BE2C (cell line): ENCODE data around the gene SSUH2.

Experiments used
- DNase-seq: peaks from one replicate; pipeline ENCODE4 v3.0.0-alpha.2; 2020
- H3K27me3 ChIP-seq: fragments of 250-450 bp; sonication (Bioruptor Pico); 2 replicates; pipeline ENCODE4 v1.5.1; 2020; ENCODE audit warnings: mild to moderate bottlenecking
- H3K36me3 ChIP-seq: fragments of 250-450 bp; sonication (Bioruptor Pico); 2 replicates; pipeline ENCODE4 v1.5.1; 2020; ENCODE audit warnings: mild to moderate bottlenecking
- H3K4me1 ChIP-seq: fragments of 250-450 bp; sonication (Bioruptor Pico); 2 replicates; pipeline ENCODE4 v1.5.1; 2020
- H3K4me3 ChIP-seq: 2 replicates; pipeline ENCODE4 v1.5.1; 2011; ENCODE audit warnings: low read depth, low read length
- H3K9me3 ChIP-seq: fragments of 250-450 bp; sonication (Bioruptor Pico); 2 replicates; pipeline ENCODE4 v1.5.1; 2020
- TF ChIP-seq, protein P1 (sequence below): IDR thresholded peaks from 2 replicates; pipeline ENCODE4 v1.5.1; 2012; ENCODE audit warnings: mild to moderate bottlenecking, low read depth, low read length

SSUH2 gene

DNA sequence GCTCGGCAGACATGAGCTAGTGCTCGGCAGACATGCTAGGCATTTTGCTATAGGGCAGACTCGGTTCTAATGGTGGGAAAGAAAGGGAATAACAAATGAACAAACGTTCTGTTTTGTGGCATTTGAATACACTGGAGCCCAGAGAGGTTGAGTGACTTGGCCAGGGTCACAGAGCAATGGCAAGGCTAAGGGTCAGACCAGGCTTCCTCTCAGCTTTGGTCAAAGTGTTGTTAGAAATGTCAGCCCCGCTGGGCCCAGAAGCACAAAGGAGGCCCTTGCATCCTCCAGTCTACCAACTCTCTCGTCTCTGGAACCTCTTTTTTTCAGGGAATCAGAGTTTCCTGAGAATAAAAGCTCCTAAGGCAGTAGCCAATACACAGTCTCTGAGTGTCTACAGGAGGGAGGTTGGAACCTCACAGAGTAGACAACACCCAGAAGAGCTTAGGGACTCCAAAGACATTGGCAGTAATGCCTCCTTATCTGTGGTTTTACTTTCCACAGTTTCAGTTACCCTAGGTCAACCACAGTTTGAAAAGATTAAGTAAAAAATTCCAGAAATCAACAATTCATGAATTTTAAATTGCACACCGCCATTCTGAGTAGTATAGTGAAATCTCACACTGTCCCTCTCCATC lies 47.3 kb downstream of the SSUH2 start:
- TF ChIP-seq, protein P1, sequence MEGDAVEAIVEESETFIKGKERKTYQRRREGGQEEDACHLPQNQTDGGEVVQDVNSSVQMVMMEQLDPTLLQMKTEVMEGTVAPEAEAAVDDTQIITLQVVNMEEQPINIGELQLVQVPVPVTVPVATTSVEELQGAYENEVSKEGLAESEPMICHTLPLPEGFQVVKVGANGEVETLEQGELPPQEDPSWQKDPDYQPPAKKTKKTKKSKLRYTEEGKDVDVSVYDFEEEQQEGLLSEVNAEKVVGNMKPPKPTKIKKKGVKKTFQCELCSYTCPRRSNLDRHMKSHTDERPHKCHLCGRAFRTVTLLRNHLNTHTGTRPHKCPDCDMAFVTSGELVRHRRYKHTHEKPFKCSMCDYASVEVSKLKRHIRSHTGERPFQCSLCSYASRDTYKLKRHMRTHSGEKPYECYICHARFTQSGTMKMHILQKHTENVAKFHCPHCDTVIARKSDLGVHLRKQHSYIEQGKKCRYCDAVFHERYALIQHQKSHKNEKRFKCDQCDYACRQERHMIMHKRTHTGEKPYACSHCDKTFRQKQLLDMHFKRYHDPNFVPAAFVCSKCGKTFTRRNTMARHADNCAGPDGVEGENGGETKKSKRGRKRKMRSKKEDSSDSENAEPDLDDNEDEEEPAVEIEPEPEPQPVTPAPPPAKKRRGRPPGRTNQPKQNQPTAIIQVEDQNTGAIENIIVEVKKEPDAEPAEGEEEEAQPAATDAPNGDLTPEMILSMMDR = no peak
- no peaks in the 10 kb centered on the region for H3K27me3 ChIP-seq
- no peaks in the 10 kb centered on the region for H3K4me1 ChIP-seq
- DNase-seq = no peak
- H3K36me3 ChIP-seq = no peaks in the 10 kb centered on the region
- H3K9me3 ChIP-seq = no peaks in the 10 kb centered on the region
- no peak overlapping the region for H3K4me3 ChIP-seq

DNA sequence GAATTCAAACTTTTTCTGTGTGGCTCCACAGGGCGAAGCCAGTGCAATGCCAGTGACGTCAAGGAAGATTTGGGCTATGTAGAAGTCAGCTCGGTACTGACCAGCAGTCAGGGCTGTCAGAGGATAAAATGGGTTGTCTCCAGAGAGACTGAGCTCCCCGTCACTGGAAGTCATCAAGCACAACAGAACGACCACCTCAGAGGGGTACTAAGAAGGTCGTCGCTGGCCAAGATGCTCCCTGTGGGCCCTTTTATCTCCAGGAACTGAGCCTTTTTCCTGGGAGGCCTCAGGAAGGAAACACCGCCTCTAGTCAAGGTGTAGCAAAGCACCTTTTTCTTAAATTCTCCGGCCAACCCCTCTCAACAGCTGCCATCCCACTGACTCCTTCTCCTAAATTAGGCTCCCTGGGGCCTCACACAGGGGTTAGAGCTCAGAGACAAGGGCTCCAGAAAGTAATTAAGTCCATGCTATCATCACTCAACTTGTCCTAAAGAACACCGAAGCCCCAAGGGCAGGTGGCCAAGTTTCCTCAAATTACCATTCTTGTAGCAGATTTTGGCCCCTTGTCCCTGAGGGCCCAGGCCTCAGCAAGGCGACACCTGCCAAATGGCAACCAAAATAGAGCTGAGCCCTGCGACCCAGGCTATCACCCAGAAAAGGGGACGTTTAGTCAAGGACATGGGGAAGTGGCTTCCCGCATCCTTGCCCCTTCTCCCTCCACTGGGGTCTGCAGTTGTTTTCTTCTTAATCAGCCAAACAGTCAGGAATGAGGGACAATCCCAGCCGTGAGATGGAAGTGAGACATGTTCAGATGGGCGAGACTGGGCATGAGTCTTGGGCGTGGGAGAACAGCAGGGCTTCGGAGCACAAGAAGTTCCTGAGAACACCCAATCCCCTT lies 48.0 kb downstream of the SSUH2 start:
- Histone ChIP-seq H3K9me3 (no peaks in the 10 kb centered on the region), H3K4me1 (no peaks in the 10 kb centered on the region), H3K36me3 (no peaks in the 10 kb centered on the region), H3K4me3 (no peak overlapping the region), H3K27me3 (no peaks in the 10 kb centered on the region)
- TF ChIP-seq, protein P1 = no peak
- no peak for DNase-seq

DNA sequence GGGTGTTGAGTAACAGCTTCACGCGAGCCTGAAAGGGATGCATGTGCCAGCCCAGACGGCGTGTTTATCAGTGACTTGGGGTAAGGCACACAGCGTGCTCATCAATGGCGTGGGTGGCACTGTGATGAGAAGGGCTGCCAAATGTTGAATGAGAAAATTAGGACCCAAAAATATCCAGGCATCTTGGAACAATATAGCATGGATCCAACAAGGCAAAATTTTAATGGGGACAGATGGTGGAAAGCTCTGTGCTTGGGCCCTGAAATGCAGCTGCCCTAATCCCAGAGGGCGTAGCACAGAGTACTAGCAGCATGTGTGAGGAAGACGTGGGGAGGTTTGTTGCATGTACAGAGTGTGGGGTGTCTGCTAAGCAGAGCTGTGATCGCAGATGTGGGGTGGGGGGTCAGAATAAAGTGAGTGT lies 48.9 kb downstream of the SSUH2 start:
- Histone ChIP-seq H3K4me1 (no peaks in the 10 kb centered on the region), H3K36me3 (no peaks in the 10 kb centered on the region), H3K4me3 (no peak overlapping the region), H3K27me3 (no peaks in the 10 kb centered on the region), H3K9me3 (no peaks in the 10 kb centered on the region)
- DNase-seq = no peak
- TF ChIP-seq, protein P1 = no peak

DNA sequence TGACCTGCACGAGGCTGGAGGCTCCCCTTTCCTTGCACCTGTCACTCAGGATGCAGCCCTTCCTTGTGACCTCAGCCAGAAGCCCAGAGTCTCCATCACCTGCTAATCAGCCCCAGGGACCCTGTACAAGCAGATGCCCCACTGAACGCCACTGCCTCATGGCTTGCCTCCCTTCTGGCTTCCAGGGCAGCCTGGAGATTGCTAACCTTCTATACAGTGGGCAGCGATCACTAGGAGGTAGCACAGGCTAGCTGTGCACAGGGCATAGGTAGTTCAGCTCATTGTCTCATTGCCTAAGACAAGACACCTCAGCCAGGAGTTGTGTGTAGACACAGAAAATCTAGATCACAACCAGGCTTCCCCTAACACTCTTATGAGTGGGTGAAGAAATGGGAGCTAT lies 49.3 kb downstream of the SSUH2 start:
- Histone ChIP-seq H3K4me3 (no peak overlapping the region), H3K9me3 (no peaks in the 10 kb centered on the region), H3K36me3 (no peaks in the 10 kb centered on the region), H3K4me1 (no peaks in the 10 kb centered on the region), H3K27me3 (no peaks in the 10 kb centered on the region)
- TF ChIP-seq, protein P1 = no peak
- no peak for DNase-seq

DNA sequence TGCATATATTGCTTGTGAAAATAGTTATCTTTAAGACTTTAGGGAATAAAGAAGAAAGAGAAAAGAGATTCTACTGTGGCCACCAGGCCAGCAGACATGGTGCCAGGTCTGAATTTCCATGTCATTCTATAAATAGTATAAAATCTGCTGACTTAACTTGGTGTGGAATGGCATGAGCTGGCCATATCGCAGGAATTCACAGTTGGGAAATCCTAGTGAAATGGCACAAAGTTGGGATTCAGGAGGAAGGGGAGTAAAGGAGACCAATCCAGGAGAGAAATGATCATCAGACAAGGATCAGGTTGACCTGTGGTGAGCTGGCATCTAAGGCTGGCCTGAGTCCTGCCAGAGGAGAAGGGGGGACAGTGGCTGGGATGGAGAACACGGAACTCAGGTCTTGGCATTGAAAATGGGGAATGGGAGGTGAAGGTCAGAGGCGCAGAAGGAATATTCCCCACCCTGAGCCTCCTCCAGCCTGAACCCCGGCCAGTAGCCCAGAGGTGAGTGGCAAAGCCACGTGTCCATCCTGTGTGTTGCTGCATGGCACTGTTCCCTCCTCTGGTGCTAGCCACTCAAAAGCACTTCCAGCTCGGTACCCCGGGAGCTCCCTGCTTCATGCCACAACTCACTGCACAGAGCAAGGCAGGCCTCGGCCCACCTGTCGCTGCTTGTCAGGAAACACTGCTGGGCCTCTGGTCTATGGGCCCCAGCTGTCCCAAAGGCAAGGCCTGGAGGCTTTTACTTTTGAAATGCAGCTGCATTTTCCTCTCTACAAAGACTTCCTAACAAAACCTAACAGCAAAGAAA lies 51.4 kb downstream of the SSUH2 start:
- TF ChIP-seq, protein P1 = no peak
- H3K4me3 ChIP-seq = no peak overlapping the region
- H3K4me1 ChIP-seq = no peaks in the 10 kb centered on the region
- no peak for DNase-seq
- no peaks in the 10 kb centered on the region for H3K36me3 ChIP-seq
- no peaks in the 10 kb centered on the region for H3K27me3 ChIP-seq
- H3K9me3 ChIP-seq = no peaks in the 10 kb centered on the region
